ENCODE results near the gene PDE4DIP.
"Not testable (repeated sequence)": the region's sequence is repeated elsewhere in the genome, so short reads cannot be mapped to it uniquely, and the experiment has no call there.

The PDE4DIP gene

GRCh38 chr1:148844220-148844619, at the start of gene PDE4DIP:
Gene PDE4DIP, plus strand, starts transcription at chr1:148844428. Its CDS starts 347 bp downstream, at chr1:148844775.
- not testable (repeated sequence) for H3K9me2 ChIP-seq (ENCODE audit: low read depth, low read length); H3K9me3 ChIP-seq (ENCODE audit: low read length); H3K4me1 ChIP-seq (ENCODE audit: insufficient read depth, low read length, severe bottlenecking); H3K4me2 ChIP-seq (ENCODE audit: low read length); H2AFZ ChIP-seq (ENCODE audit: low read length); H3K36me3 ChIP-seq (ENCODE audit: insufficient read depth, low read length); H3K79me2 ChIP-seq (ENCODE audit: insufficient read depth, low read length); H3K9ac ChIP-seq (ENCODE audit: low read length); H3K27me3 ChIP-seq (ENCODE audit: insufficient read depth, low read length); H3K27ac ChIP-seq (ENCODE audit: low read depth, low read length, poor library complexity, severe bottlenecking); H4K20me1 ChIP-seq (ENCODE audit: insufficient read depth, low read length); H3F3A ChIP-seq (ENCODE audit: insufficient read depth, low read length); H3K4me3 ChIP-seq (ENCODE audit: low read depth, low read length, poor library complexity, severe bottlenecking)

- not testable (repeated sequence) for H3K27me3 ChIP-seq (ENCODE audit: insufficient read depth, low read length); H3K27ac ChIP-seq (ENCODE audit: low read depth, low read length, poor library complexity, severe bottlenecking); H3F3A ChIP-seq (ENCODE audit: insufficient read depth, low read length); H3K79me2 ChIP-seq (ENCODE audit: insufficient read depth, low read length); H3K9me3 ChIP-seq (ENCODE audit: low read length); H4K20me1 ChIP-seq (ENCODE audit: insufficient read depth, low read length); H3K9ac ChIP-seq (ENCODE audit: low read length); H3K4me3 ChIP-seq (ENCODE audit: low read depth, low read length, poor library complexity, severe bottlenecking); H3K4me1 ChIP-seq (ENCODE audit: insufficient read depth, low read length, severe bottlenecking); H3K36me3 ChIP-seq (ENCODE audit: insufficient read depth, low read length); H3K4me2 ChIP-seq (ENCODE audit: low read length); H3K9me2 ChIP-seq (ENCODE audit: low read depth, low read length); H2AFZ ChIP-seq (ENCODE audit: low read length)
These were observed 35.8 kb upstream of the PDE4DIP start for GRCh38 chr1:148808268-148808928.

- H4K20me1 ChIP-seq (ENCODE audit: insufficient read depth, low read length); H2AFZ ChIP-seq (ENCODE audit: low read length); H3F3A ChIP-seq (ENCODE audit: insufficient read depth, low read length); H3K4me1 ChIP-seq (ENCODE audit: insufficient read depth, low read length, severe bottlenecking); H3K36me3 ChIP-seq (ENCODE audit: insufficient read depth, low read length); H3K27ac ChIP-seq (ENCODE audit: low read depth, low read length, poor library complexity, severe bottlenecking); H3K9ac ChIP-seq (ENCODE audit: low read length); H3K9me2 ChIP-seq (ENCODE audit: low read depth, low read length); H3K79me2 ChIP-seq (ENCODE audit: insufficient read depth, low read length); H3K9me3 ChIP-seq (ENCODE audit: low read length); H3K27me3 ChIP-seq (ENCODE audit: insufficient read depth, low read length); H3K4me3 ChIP-seq (ENCODE audit: low read depth, low read length, poor library complexity, severe bottlenecking); H3K4me2 ChIP-seq (ENCODE audit: low read length): not testable (repeated sequence)
These were observed 35.3 kb upstream of the PDE4DIP start for GRCh38 chr1:148808929-148809283.

GRCh38 chr1:148822180-148822579, 22.0 kb upstream of the PDE4DIP start:
- H3K27ac ChIP-seq (ENCODE audit: low read depth, low read length, poor library complexity, severe bottlenecking); H3K9me2 ChIP-seq (ENCODE audit: low read depth, low read length); H3K4me2 ChIP-seq (ENCODE audit: low read length); H3K4me3 ChIP-seq (ENCODE audit: low read depth, low read length, poor library complexity, severe bottlenecking); H3K4me1 ChIP-seq (ENCODE audit: insufficient read depth, low read length, severe bottlenecking); H3K79me2 ChIP-seq (ENCODE audit: insufficient read depth, low read length); H3F3A ChIP-seq (ENCODE audit: insufficient read depth, low read length); H3K36me3 ChIP-seq (ENCODE audit: insufficient read depth, low read length); H4K20me1 ChIP-seq (ENCODE audit: insufficient read depth, low read length); H3K9ac ChIP-seq (ENCODE audit: low read length); H3K9me3 ChIP-seq (ENCODE audit: low read length); H3K27me3 ChIP-seq (ENCODE audit: insufficient read depth, low read length); H2AFZ ChIP-seq (ENCODE audit: low read length): not testable (repeated sequence)

- H3K79me2 ChIP-seq (ENCODE audit: insufficient read depth, low read length); H3K4me3 ChIP-seq (ENCODE audit: low read depth, low read length, poor library complexity, severe bottlenecking); H3K27ac ChIP-seq (ENCODE audit: low read depth, low read length, poor library complexity, severe bottlenecking); H3K9ac ChIP-seq (ENCODE audit: low read length); H3K4me2 ChIP-seq (ENCODE audit: low read length); H2AFZ ChIP-seq (ENCODE audit: low read length); H4K20me1 ChIP-seq (ENCODE audit: insufficient read depth, low read length); H3K36me3 ChIP-seq (ENCODE audit: insufficient read depth, low read length); H3K9me3 ChIP-seq (ENCODE audit: low read length); H3K9me2 ChIP-seq (ENCODE audit: low read depth, low read length); H3K4me1 ChIP-seq (ENCODE audit: insufficient read depth, low read length, severe bottlenecking); H3F3A ChIP-seq (ENCODE audit: insufficient read depth, low read length); H3K27me3 ChIP-seq (ENCODE audit: insufficient read depth, low read length): not testable (repeated sequence)
These were observed 20.4 kb upstream of the PDE4DIP start for GRCh38 chr1:148823822-148824221.

- H4K20me1 ChIP-seq (ENCODE audit: insufficient read depth, low read length); H3K27ac ChIP-seq (ENCODE audit: low read depth, low read length, poor library complexity, severe bottlenecking); H3K9me2 ChIP-seq (ENCODE audit: low read depth, low read length); H3F3A ChIP-seq (ENCODE audit: insufficient read depth, low read length); H3K36me3 ChIP-seq (ENCODE audit: insufficient read depth, low read length); H3K4me2 ChIP-seq (ENCODE audit: low read length); H3K4me1 ChIP-seq (ENCODE audit: insufficient read depth, low read length, severe bottlenecking); H3K79me2 ChIP-seq (ENCODE audit: insufficient read depth, low read length); H2AFZ ChIP-seq (ENCODE audit: low read length); H3K27me3 ChIP-seq (ENCODE audit: insufficient read depth, low read length); H3K4me3 ChIP-seq (ENCODE audit: low read depth, low read length, poor library complexity, severe bottlenecking); H3K9me3 ChIP-seq (ENCODE audit: low read length); H3K9ac ChIP-seq (ENCODE audit: low read length): not testable (repeated sequence)
These were observed 19.2 kb upstream of the PDE4DIP start for GRCh38 chr1:148825029-148825428.

GRCh38 chr1:148828531-148828930, 15.7 kb upstream of the PDE4DIP start:
- H3K9me2 ChIP-seq (ENCODE audit: low read depth, low read length); H4K20me1 ChIP-seq (ENCODE audit: insufficient read depth, low read length); H3K79me2 ChIP-seq (ENCODE audit: insufficient read depth, low read length); H3K4me1 ChIP-seq (ENCODE audit: insufficient read depth, low read length, severe bottlenecking); H3K9ac ChIP-seq (ENCODE audit: low read length); H3K4me2 ChIP-seq (ENCODE audit: low read length); H3K36me3 ChIP-seq (ENCODE audit: insufficient read depth, low read length); H3F3A ChIP-seq (ENCODE audit: insufficient read depth, low read length); H2AFZ ChIP-seq (ENCODE audit: low read length); H3K9me3 ChIP-seq (ENCODE audit: low read length); H3K4me3 ChIP-seq (ENCODE audit: low read depth, low read length, poor library complexity, severe bottlenecking); H3K27ac ChIP-seq (ENCODE audit: low read depth, low read length, poor library complexity, severe bottlenecking); H3K27me3 ChIP-seq (ENCODE audit: insufficient read depth, low read length): not testable (repeated sequence)

GRCh38 chr1:148828962-148829361, 15.3 kb upstream of the PDE4DIP start:
- not testable (repeated sequence) for H3K27me3 ChIP-seq (ENCODE audit: insufficient read depth, low read length); H4K20me1 ChIP-seq (ENCODE audit: insufficient read depth, low read length); H3K79me2 ChIP-seq (ENCODE audit: insufficient read depth, low read length); H3K9me3 ChIP-seq (ENCODE audit: low read length); H3K9ac ChIP-seq (ENCODE audit: low read length); H3K27ac ChIP-seq (ENCODE audit: low read depth, low read length, poor library complexity, severe bottlenecking); H3K4me2 ChIP-seq (ENCODE audit: low read length); H2AFZ ChIP-seq (ENCODE audit: low read length); H3K9me2 ChIP-seq (ENCODE audit: low read depth, low read length); H3F3A ChIP-seq (ENCODE audit: insufficient read depth, low read length); H3K4me1 ChIP-seq (ENCODE audit: insufficient read depth, low read length, severe bottlenecking); H3K36me3 ChIP-seq (ENCODE audit: insufficient read depth, low read length); H3K4me3 ChIP-seq (ENCODE audit: low read depth, low read length, poor library complexity, severe bottlenecking)

All from OCI-LY1 (cell line).